MM.1S (cell line): Measurements from ENCODE around the gene C1orf210.

ENCODE experiments used
- DNase-seq: peaks from one replicate; pipeline ENCODE4 v3.0.0-alpha.2; 2015
- H2AFZ ChIP-seq: fragments of 300-600 bp; sonication (generic); 2 replicates; pipeline ENCODE4 v1.6.0; 2016; ENCODE audit warnings: antibody characterized with exemption, low read length
- H3F3A ChIP-seq: fragments of 300-600 bp; sonication (generic); 2 replicates; pipeline ENCODE4 v1.6.1; 2016; ENCODE audit warnings: mild to moderate bottlenecking, antibody characterized with exemption, low read length, moderate library complexity, mixed read lengths; ENCODE audit not compliant: insufficient read depth
- H3K27ac ChIP-seq: fragments of 300-600 bp; sonication (generic); 2 replicates; pipeline ENCODE4 v1.5.1; 2016; ENCODE audit warnings: mild to moderate bottlenecking, low read length
- H3K27me3 ChIP-seq: fragments of 300-600 bp; sonication (generic); replicated peaks from 2 replicates; pipeline ENCODE4 v1.6.0; 2016; ENCODE audit warnings: low read length; ENCODE audit not compliant: insufficient read depth
- H3K36me3 ChIP-seq: fragments of 300-600 bp; sonication (generic); replicated peaks from 2 replicates; pipeline ENCODE4 v1.6.1; 2016; ENCODE audit warnings: mild to moderate bottlenecking, low read length, mixed read lengths; ENCODE audit not compliant: insufficient read depth
- H3K4me1 ChIP-seq: fragments of 300-600 bp; sonication (generic); 2 replicates; pipeline ENCODE4 v1.6.1; 2016; ENCODE audit warnings: low read length, mixed read lengths
- H3K4me2 ChIP-seq: fragments of 300-600 bp; sonication (generic); 2 replicates; pipeline ENCODE4 v1.6.0; 2016; ENCODE audit warnings: low read depth, low read length
- H3K4me3 ChIP-seq: fragments of 300-600 bp; sonication (generic); 2 replicates; pipeline ENCODE4 v1.5.1; 2016; ENCODE audit warnings: low read length, mixed read lengths
- H3K79me2 ChIP-seq: fragments of 300-600 bp; sonication (generic); 2 replicates; pipeline ENCODE4 v1.6.1; 2016; ENCODE audit warnings: mixed run types, low read length, mixed read lengths
- H3K9ac ChIP-seq: fragments of 300-600 bp; sonication (generic); 2 replicates; pipeline ENCODE4 v1.6.1; 2016; ENCODE audit warnings: low read length, mixed read lengths
- H3K9me2 ChIP-seq: fragments of 300-600 bp; sonication (generic); replicated peaks from 2 replicates; pipeline ENCODE4 v1.6.1; 2016; ENCODE audit warnings: mild to moderate bottlenecking, low read length, mixed read lengths; ENCODE audit not compliant: insufficient read depth
- H3K9me3 ChIP-seq: fragments of 300-600 bp; sonication (generic); replicated peaks from 2 replicates; pipeline ENCODE4 v1.6.1; 2016; ENCODE audit warnings: mild to moderate bottlenecking, low read length, mixed read lengths; ENCODE audit not compliant: insufficient read depth
- H4K20me1 ChIP-seq: fragments of 300-600 bp; sonication (generic); 2 replicates; pipeline ENCODE4 v1.6.1; 2016; ENCODE audit warnings: mild to moderate bottlenecking, low read length, moderate library complexity, mixed read lengths; ENCODE audit not compliant: insufficient read depth
- EZH2 ChIP-seq: fragments of 300-600 bp; sonication (generic); optimal IDR thresholded peaks from 2 replicates; pipeline ENCODE3; 2017; ENCODE audit warnings: low read depth, mild to moderate bottlenecking, antibody characterized with exemption, low read length, mixed read lengths
- EZH2phosphoT487 ChIP-seq: fragments of 300-600 bp; sonication (generic); IDR thresholded peaks from 2 replicates; pipeline ENCODE4 v1.6.1; 2018; ENCODE audit warnings: antibody characterized with exemption, low read length
- TF ChIP-seq, protein P1 (sequence below): fragments of 300-600 bp; sonication (generic); IDR thresholded peaks from 2 replicates; pipeline ENCODE4 v1.5.1; 2016; ENCODE audit warnings: antibody characterized with exemption, low read length, mixed read lengths

The C1orf210 gene

DNA sequence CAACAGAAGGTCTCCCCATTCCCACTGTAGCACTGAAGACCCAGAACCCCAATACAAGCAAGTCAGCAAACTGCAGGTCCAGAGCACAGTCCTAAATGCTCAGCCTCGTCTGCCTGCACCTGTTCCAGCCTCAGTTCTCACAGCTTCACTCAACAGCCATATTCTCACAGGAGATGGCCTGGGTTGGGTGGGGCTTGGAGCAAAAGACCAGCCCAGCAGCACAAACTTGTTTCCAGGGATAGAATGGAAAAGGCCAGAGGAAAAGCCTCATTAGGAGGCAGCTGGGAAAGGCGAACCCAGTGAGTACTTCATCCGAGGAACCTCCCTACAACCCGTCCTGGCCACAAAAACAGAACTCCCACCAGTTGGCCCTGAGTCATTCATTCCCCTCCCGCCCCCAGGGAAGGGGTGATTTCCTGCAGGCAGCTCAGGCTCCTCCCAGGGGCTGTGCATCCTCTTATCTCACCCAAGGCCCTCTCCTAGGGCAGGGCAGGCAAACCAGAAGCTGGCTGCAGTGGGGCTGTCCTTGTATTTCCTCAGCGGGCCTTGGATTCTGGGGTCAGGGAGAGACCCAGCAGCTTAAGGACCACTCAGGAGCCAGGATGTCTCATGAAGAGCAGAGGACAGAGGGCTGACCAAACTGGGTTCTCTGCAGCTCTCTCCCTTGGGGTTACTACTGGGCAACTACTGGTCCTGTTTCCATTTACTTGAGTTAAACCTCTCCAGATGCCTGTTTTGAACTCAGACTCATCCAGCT, 44.8 kb upstream of the C1orf210 start:
- no peaks in the 10 kb centered on the region for H3K9me2 ChIP-seq
- H3K9me3 ChIP-seq = no peaks in the 10 kb centered on the region
- DNase-seq = no peak
- 0 out of 2 replicates have a peak, but pooled peaks cover 3% of the 10 kb centered on the region for H3K27me3 ChIP-seq
- no peaks in the 10 kb centered on the region for H3K36me3 ChIP-seq
- no peak overlapping the region for H3K4me3 ChIP-seq
- TF ChIP-seq EZH2 = no peak
- TF ChIP-seq, protein P1, sequence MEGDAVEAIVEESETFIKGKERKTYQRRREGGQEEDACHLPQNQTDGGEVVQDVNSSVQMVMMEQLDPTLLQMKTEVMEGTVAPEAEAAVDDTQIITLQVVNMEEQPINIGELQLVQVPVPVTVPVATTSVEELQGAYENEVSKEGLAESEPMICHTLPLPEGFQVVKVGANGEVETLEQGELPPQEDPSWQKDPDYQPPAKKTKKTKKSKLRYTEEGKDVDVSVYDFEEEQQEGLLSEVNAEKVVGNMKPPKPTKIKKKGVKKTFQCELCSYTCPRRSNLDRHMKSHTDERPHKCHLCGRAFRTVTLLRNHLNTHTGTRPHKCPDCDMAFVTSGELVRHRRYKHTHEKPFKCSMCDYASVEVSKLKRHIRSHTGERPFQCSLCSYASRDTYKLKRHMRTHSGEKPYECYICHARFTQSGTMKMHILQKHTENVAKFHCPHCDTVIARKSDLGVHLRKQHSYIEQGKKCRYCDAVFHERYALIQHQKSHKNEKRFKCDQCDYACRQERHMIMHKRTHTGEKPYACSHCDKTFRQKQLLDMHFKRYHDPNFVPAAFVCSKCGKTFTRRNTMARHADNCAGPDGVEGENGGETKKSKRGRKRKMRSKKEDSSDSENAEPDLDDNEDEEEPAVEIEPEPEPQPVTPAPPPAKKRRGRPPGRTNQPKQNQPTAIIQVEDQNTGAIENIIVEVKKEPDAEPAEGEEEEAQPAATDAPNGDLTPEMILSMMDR = no peak
- TF ChIP-seq EZH2phosphoT487 = no peak
- H3K79me2 ChIP-seq = no peaks in the 10 kb centered on the region
- no peak overlapping the region for H2AFZ ChIP-seq
- no peak overlapping the region for H3K27ac ChIP-seq
- no peaks in the 10 kb centered on the region for H3F3A ChIP-seq
- H3K9ac ChIP-seq = no peak overlapping the region
- H3K4me2 ChIP-seq = no peak overlapping the region
- no peaks in the 10 kb centered on the region for H4K20me1 ChIP-seq
- no peaks in the 10 kb centered on the region for H3K4me1 ChIP-seq

DNA sequence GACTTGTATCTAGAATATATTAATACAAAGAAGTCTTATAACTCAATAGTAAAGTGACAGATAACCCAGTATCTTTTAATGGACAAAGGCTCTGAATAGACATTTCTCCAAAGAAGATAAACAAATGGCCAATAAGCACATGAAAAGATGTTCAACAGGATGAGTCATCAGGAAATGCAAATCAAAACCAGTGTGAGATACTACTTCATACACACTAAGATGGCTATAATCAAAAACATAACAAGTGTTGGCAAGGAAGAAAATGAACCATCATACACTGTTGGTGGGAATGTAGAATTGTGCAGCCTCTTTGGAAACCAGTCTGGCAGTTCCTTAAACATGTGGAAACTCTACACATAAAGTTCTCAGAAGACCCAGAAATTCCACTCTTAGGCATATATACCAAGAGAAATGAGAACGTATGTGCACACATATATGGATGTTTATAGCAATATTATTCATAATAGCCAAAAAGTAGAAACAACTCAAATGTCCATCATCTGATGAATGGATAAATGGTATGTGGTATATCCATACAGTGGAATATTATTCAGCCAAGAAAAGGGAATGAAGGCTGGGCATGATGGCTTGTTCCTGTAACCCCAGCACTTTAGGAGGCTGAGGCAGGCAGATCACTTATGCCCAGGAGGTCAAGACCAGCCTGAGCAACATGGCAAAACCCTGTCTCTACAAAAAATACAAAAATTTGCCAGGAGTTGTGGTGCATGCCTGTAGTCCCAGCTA, 42.3 kb upstream of the C1orf210 start:
- no peak for TF ChIP-seq EZH2
- TF ChIP-seq EZH2phosphoT487 = no peak
- TF ChIP-seq, protein P1 = no peak
- Histone ChIP-seq H3K9me3 (no peaks in the 10 kb centered on the region), H2AFZ (no peak overlapping the region), H4K20me1 (no peaks in the 10 kb centered on the region), H3K27me3 (no peaks in the 10 kb centered on the region), H3K4me1 (no peaks in the 10 kb centered on the region), H3F3A (no peaks in the 10 kb centered on the region), H3K4me3 (no peak overlapping the region), H3K9me2 (no peaks in the 10 kb centered on the region), H3K79me2 (no peaks in the 10 kb centered on the region), H3K36me3 (no peaks in the 10 kb centered on the region), H3K4me2 (no peak overlapping the region), H3K27ac (no peak overlapping the region), H3K9ac (no peak overlapping the region)
- DNase-seq = no peak

DNA sequence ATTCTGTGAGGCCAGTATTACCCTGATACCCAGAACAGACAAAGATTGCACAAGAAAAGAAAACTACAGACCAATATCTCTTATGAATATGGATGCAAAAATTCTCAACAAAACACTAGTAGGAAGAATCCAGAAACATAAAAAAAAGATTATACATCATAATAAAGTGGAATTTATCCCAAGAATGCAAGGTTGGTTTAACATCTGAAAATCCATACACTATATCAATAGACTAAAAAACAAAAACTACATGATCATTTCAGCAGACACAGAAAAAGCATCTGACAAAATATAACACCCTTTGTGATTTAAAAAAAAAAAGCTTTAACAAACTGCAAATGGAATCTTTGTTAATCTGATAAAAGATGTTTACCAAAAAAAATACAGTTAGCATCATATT, 40.0 kb upstream of the C1orf210 start:
- Histone ChIP-seq H3K79me2 (no peaks in the 10 kb centered on the region), H3K9ac (no peak overlapping the region), H4K20me1 (no peaks in the 10 kb centered on the region), H3K27ac (no peak overlapping the region), H3F3A (no peaks in the 10 kb centered on the region), H3K4me3 (no peak overlapping the region), H3K9me2 (no peaks in the 10 kb centered on the region), H3K4me2 (no peak overlapping the region), H3K4me1 (no peaks in the 10 kb centered on the region), H3K36me3 (no peaks in the 10 kb centered on the region), H2AFZ (no peak overlapping the region), H3K27me3 (no peaks in the 10 kb centered on the region), H3K9me3 (no peaks in the 10 kb centered on the region)
- no peak for DNase-seq
- no peak for TF ChIP-seq EZH2phosphoT487
- TF ChIP-seq EZH2 = no peak
